Heart left ventricle (tissue), 16 donors: ENCODE measurements around the gene LRRC14B. TPM values are rescaled to one million over a fixed set of nuclear protein-coding genes. Genes with fewer than 3 reads are reported as not detected.

Source experiments
- ATAC-seq, 4 donors: fragments of 200-7000 bp; cut with Tn5 transposase; one replicate each; pipeline ENCODE4 v1.9.1; 2020 to 2022; ENCODE audit warnings: moderate library complexity in 4 of 4, mild to moderate bottlenecking in 3 of 4, moderate number of reproducible peaks in 1 of 4
- DNase-seq, 5 donors: peaks; one replicate each; pipeline ENCODE4 v3.0.0-alpha.2; 2020
- H3K27ac ChIP-seq, 12 donors: fragments of 200-600 bp; sonication (generic) in 4 of 12; one replicate each; pipeline versions ENCODE4 v1.5.0 to v1.8.0; 2016 to 2022; ENCODE audit warnings: mild to moderate bottlenecking in 2 of 12
- H3K27me3 ChIP-seq, 9 donors: fragments of 200-600 bp; sonication (generic) in 2 of 9; one replicate each; pipeline versions ENCODE4 v1.5.1 to v1.8.0; 2016 to 2022; ENCODE audit warnings: mild to moderate bottlenecking in 3 of 9
- H3K36me3 ChIP-seq, 9 donors: fragments of 200-600 bp; sonication (generic) in 2 of 9; one replicate each; pipeline versions ENCODE4 v1.5.0 to v1.8.0; 2018 to 2022; ENCODE audit warnings: mild to moderate bottlenecking in 2 of 9
- H3K4me1 ChIP-seq, 12 donors: fragments of 200-600 bp; sonication (generic) in 4 of 12; one replicate each; pipeline versions ENCODE4 v1.5.0 to v1.8.0; 2016 to 2022; ENCODE audit warnings: mild to moderate bottlenecking in 3 of 12
- H3K4me3 ChIP-seq, 12 donors: fragments of 200-600 bp; sonication (generic) in 4 of 12; one replicate each; pipeline versions ENCODE4 v1.5.0 to v1.8.0; 2017 to 2022; ENCODE audit warnings: mild to moderate bottlenecking in 9 of 12, moderate library complexity in 4 of 12
- H3K9me3 ChIP-seq, 12 donors: fragments of 200-600 bp; sonication (generic) in 4 of 12; one replicate each; pipeline versions ENCODE4 v1.5.0 to v1.8.0; 2016 to 2022; ENCODE audit warnings: mild to moderate bottlenecking in 1 of 12
- CTCF ChIP-seq, 12 donors: fragments of 200-600 bp; sonication (generic) in 4 of 12; IDR thresholded peaks; one replicate each; pipeline versions ENCODE4 v1.5.0 to v1.8.0; 2018 to 2022; ENCODE audit warnings: antibody characterized with exemption in 12 of 12, mild to moderate bottlenecking in 5 of 12
- POLR2A ChIP-seq, 2 donors: fragments of 450-650 bp; IDR thresholded peaks; one replicate each; pipeline ENCODE4 v1.6.1; 2017; ENCODE audit warnings: antibody characterized with exemption in 2 of 2, mild to moderate bottlenecking in 2 of 2, moderate library complexity in 2 of 2
- WGBS, 4 donors: extraction: QIAGEN DNeasy Blood & Tissue Kit in 2 of 4; methylation state at CpG; one replicate each; pipeline versions ENCODE4 v1.1.5 to v1.1.7; 2013 to 2018; 5-methylcytosine and 5-hydroxymethylcytosine counted together
- intact Hi-C, 10 donors: fragments of 100-400 bp; cut with DNase I; formaldehyde crosslinking; loops; one replicate each; pipeline versions ENCODE4 v1.11.1 to v1.14.2; 2022
- polyA plus RNA-seq, 2 donors: library from polyadenylated mRNA; stranded (reverse); fragments of 200-250 nt; gene quantifications; one replicate each; pipeline ENCODE4 v1.2.3, GENCODE V29; 2013
- total RNA-seq, 9 donors: library from RNA; depleted of rRNA in 2 of 9; stranded (reverse); fragments of >200 nt in 2 of 9; fragmentation: NEBNext Ultra II Directional in 3 of 9; extraction: Animal tissue kit (Norgen Biotek cat#: 25700) in 3 of 9; gene quantifications; one replicate each; pipeline versions ENCODE4 v1.1.0 to v1.2.4, GENCODE V29; 2016 to 2023
- donor health status: ischemic (EF 13 %, LVEDD 7.1; RV severe dilation, severe dysfunction).
- donor health status: healthy with polysubstance abuse.
- donor health status: DM: no; HTN: yes; CAD: no.
- donor health status: DM: no; HTN: no; CAD: no.
- donor health status: ischemic (EF 25% LVEDD 6.9; RV normal size, moderate dysfunction).
- donor health status: ischemic (EF 25% LVEDD 5.7; RV mildly dilated, moderate dysfunction).
- donor health status: healthy.
- donor health status: DM: yes; HTN: yes; CAD: no.
- donor health status: ischemic (EF 35%, LVEDD 5.7; RV mildly dilated, moderate dysfunction).
- donor health status: nonischemic (EF 11% LVEDD 7.7; RV severe dilation, severe dysfunction).
- donor health status: DM: yes; HTN: yes; CAD: no.
- donor health status: PGD.
- donor health status: ischemic (EF 29% LVEDD 5.4; RV normal size, mild dysfunction).
- donor health status: nonischemic (EF 23%, LVEDD 6.1; RV moderate dilation, normal function).

The LRRC14B gene
- total and polyA plus RNA-seq, 11 donors: 6.1 to 133 (median 40.3) TPM

- Histone ChIP-seq H3K27me3 (no peaks in the 10 kb centered on the region), H3K9me3 (no peaks in the 10 kb centered on the region), H3K4me3 (no peak overlapping the region), H3K27ac (no peak overlapping the region), H3K4me1 (peaks cover 0 to 17% (median 8%) of the 10 kb centered on the region in 12 donors), H3K36me3 (no peaks in the 10 kb centered on the region)
- TF ChIP-seq POLR2A (IDR thresholded peaks at IDR 0.05): no peak
- no peak for TF ChIP-seq CTCF (IDR thresholded peaks at IDR 0.05)
- WGBS, 4 donors: 87 to 91% (median 89%) methylated on average over 13 of the region's 13 CpGs
- DNase-seq (peak in 1 of 5 donors; percentile 6), ATAC-seq (no peak)
- intact Hi-C loops: no loop called here
Measured at GRCh38 chr5:172421-172820, 18.9 kb upstream of the LRRC14B start.

- H3K36me3 ChIP-seq: no peaks in the 10 kb centered on the region
- H3K27me3 ChIP-seq: no peaks in the 10 kb centered on the region
- peaks cover 0 to 17% (median 8%) of the 10 kb centered on the region in 12 donors for H3K4me1 ChIP-seq
- ATAC-seq: no peak
- TF ChIP-seq POLR2A (IDR thresholded peaks at IDR 0.05) (no peak), CTCF (IDR thresholded peaks at IDR 0.05) (no peak)
- intact Hi-C loops: no loop called here
- 78 to 85% (median 80%) methylated on average over 17 of the region's 17 CpGs for WGBS, 4 donors
- no peak overlapping the region for H3K27ac ChIP-seq
- no peak overlapping the region for H3K4me3 ChIP-seq
- no peaks in the 10 kb centered on the region for H3K9me3 ChIP-seq
- DNase-seq: no peak
Measured at GRCh38 chr5:172841-173251, 18.4 kb upstream of the LRRC14B start.

GRCh38 chr5:173392-174290 is 17.7 kb upstream of the LRRC14B start:
- peaks cover 0 to 12% (median 6%) of the 10 kb centered on the region in 12 donors for H3K4me1 ChIP-seq
- no peaks in the 10 kb centered on the region for H3K27me3 ChIP-seq
- H3K36me3 ChIP-seq: no peaks in the 10 kb centered on the region
- intact Hi-C loops: no loop called here
- no peaks in the 10 kb centered on the region for H3K9me3 ChIP-seq
- H3K27ac ChIP-seq: no peak overlapping the region
- H3K4me3 ChIP-seq: no peak overlapping the region
- DNase-seq (no peak), ATAC-seq (no peak)
- 79 to 89% (median 83%) methylated on average over 20 to 22 of the region's 22 CpGs for WGBS, 4 donors
- no peak for TF ChIP-seq POLR2A (IDR thresholded peaks at IDR 0.05)
- no peak for TF ChIP-seq CTCF (IDR thresholded peaks at IDR 0.05)

- Histone ChIP-seq H3K4me3 (no peak overlapping the region), H3K27ac (no peak overlapping the region), H3K27me3 (peaks cover 0 to 5% (median 0%) of the 10 kb centered on the region in 9 donors), H3K9me3 (no peaks in the 10 kb centered on the region), H3K4me1 (peaks cover 0 to 6% (median 3%) of the 10 kb centered on the region in 12 donors), H3K36me3 (no peaks in the 10 kb centered on the region)
- intact Hi-C loops: no loop called here
- 91 to 97% (median 94%) methylated on average over 5 of the region's 5 CpGs for WGBS, 4 donors
- TF ChIP-seq CTCF (IDR thresholded peaks at IDR 0.05) (no peak), POLR2A (IDR thresholded peaks at IDR 0.05) (no peak)
- ATAC-seq (no peak), DNase-seq (no peak)
Measured at GRCh38 chr5:174291-174600, 17.0 kb upstream of the LRRC14B start.
